Endothelial cell of umbilical vein (primary cell): ENCODE results near the gene DCX.

Experiments
- CTCF ChIP-seq, 2 donors: IDR thresholded peaks; 1 replicate in 1 of 2; 2 replicates in 1 of 2; pipeline ENCODE4 v1.5.1; 2011; ENCODE audit warnings: low read length in 2 of 2, mild to moderate bottlenecking in 2 of 2, moderate library complexity in 2 of 2, control low read depth in 1 of 2, inconsistent platforms in 1 of 2, low read depth in 1 of 2; ENCODE audit not compliant: insufficient read depth in 1 of 2; ENCODE audit errors: extremely low read depth in 1 of 2
- EZH2 ChIP-seq: IDR thresholded peaks from 2 replicates; pipeline ENCODE4 v1.6.1; 2012; ENCODE audit warnings: borderline replicate concordance, low read depth, mild to moderate bottlenecking, moderate library complexity, low read length, inconsistent platforms; ENCODE audit not compliant: severe bottlenecking
- FOS ChIP-seq: IDR thresholded peaks from 2 replicates; pipeline ENCODE4 v1.6.1; 2011; ENCODE audit warnings: mild to moderate bottlenecking, low read length, moderate library complexity, borderline replicate concordance; ENCODE audit not compliant: insufficient read depth
- GATA2 ChIP-seq: IDR thresholded peaks from 2 replicates; pipeline ENCODE4 v1.7.0; 2011; ENCODE audit warnings: low read depth, mild to moderate bottlenecking, moderate library complexity, mixed read lengths, low read length; ENCODE audit not compliant: insufficient read length, insufficient read depth
- JUN ChIP-seq: IDR thresholded peaks from 2 replicates; pipeline ENCODE4 v1.6.1; 2011; ENCODE audit warnings: borderline replicate concordance, low read depth; ENCODE audit not compliant: insufficient read length, insufficient read depth
- MAX ChIP-seq: IDR thresholded peaks from 2 replicates; pipeline ENCODE4 v1.6.1; 2011; ENCODE audit not compliant: insufficient read depth, insufficient read length
- MYC ChIP-seq: IDR thresholded peaks from one replicate; pipeline ENCODE4 v1.6.1; 2011; ENCODE audit warnings: mild to moderate bottlenecking, low read depth, low read length
- POLR2A ChIP-seq: IDR thresholded peaks from 2 replicates; pipeline ENCODE4 v1.6.1; 2012; ENCODE audit warnings: low read depth, mild to moderate bottlenecking, control low read depth, low read length
- POLR2AphosphoS5 ChIP-seq: IDR thresholded peaks from 2 replicates; pipeline ENCODE4 v1.6.1; 2012; ENCODE audit warnings: low read depth, mild to moderate bottlenecking, control low read depth, low read length, moderate library complexity; ENCODE audit not compliant: insufficient read depth

GRCh38 chrX:111382277-111382676 is 29.7 kb downstream of the DCX start:
- TF ChIP-seq CTCF (IDR thresholded peaks at IDR 0.05; ENCODE audit: extremely low read depth in 1 of 2, insufficient read depth in 1 of 2, low read depth in 1 of 2, low read length in 2 of 2) (no peak), MAX (no peak), POLR2A (no peak), EZH2 (no peak), MYC (no peak), POLR2AphosphoS5 (no peak), JUN (no peak), GATA2 (no peak), FOS (no peak)
